Spleen (tissue), 11 donors: Measurements from ENCODE around the gene PAPPA2. TPM values are rescaled to one million over a fixed set of nuclear protein-coding genes. Genes with fewer than 3 reads are reported as not detected.

ENCODE experiments used
- DNase-seq: peaks from one replicate; pipeline ENCODE4 v3.0.0-alpha.2; 2020
- H3K27ac ChIP-seq, 8 donors: fragments of 200-600 bp; sonication (generic) in 7 of 8; 1 replicate in 4 of 8; 2 replicates in 4 of 8; pipeline versions ENCODE4 v1.5.0 to v1.8.0; 2016 to 2021; ENCODE audit warnings: inconsistent platforms in 4 of 8, mild to moderate bottlenecking in 4 of 8, moderate library complexity in 1 of 8
- H3K27me3 ChIP-seq, 7 donors: fragments of 200-600 bp; sonication (generic) in 6 of 7; replicated peaks in 1 of 7; 1 replicate in 4 of 7; 2 replicates in 3 of 7; pipeline versions ENCODE4 v1.5.0 to v1.8.0; 2016 to 2021; ENCODE audit warnings: inconsistent platforms in 3 of 7, mild to moderate bottlenecking in 1 of 7
- H3K36me3 ChIP-seq, 6 donors: fragments of 200-600 bp; sonication (generic) in 5 of 6; 1 replicate in 4 of 6; 2 replicates in 2 of 6; pipeline versions ENCODE4 v1.5.0 to v1.8.0; 2016 to 2021; ENCODE audit warnings: inconsistent platforms in 2 of 6
- H3K4me1 ChIP-seq, 6 donors: fragments of 200-600 bp; sonication (generic) in 5 of 6; 1 replicate in 3 of 6; 2 replicates in 3 of 6; pipeline versions ENCODE4 v1.5.0 to v1.8.0; 2016 to 2021; ENCODE audit warnings: inconsistent platforms in 3 of 6
- H3K4me3 ChIP-seq, 8 donors: fragments of 200-600 bp; sonication (generic) in 7 of 8; 1 replicate in 4 of 8; 2 replicates in 4 of 8; pipeline versions ENCODE4 v1.5.0 to v1.8.0; 2016 to 2021; ENCODE audit warnings: inconsistent platforms in 4 of 8, mild to moderate bottlenecking in 4 of 8, moderate library complexity in 2 of 8
- H3K9me3 ChIP-seq, 8 donors: fragments of 200-600 bp; sonication (generic) in 7 of 8; 1 replicate in 4 of 8; 2 replicates in 4 of 8; pipeline versions ENCODE4 v1.5.0 to v1.8.0; 2016 to 2021; ENCODE audit warnings: inconsistent platforms in 4 of 8
- CTCF ChIP-seq, 11 experiments: fragments of 200-600 bp in 7 of 11; fragments of 450-650 bp in 4 of 11; sonication (generic) in 4 of 11; IDR thresholded peaks in 8 of 11; conservative IDR thresholded peaks in 3 of 11; 1 replicate in 7 of 11; 2 replicates in 4 of 11; pipeline versions ENCODE4 v1.4.0 to v1.8.0; 2016 to 2021; ENCODE audit warnings: antibody characterized with exemption in 11 of 11, inconsistent platforms in 4 of 11, mild to moderate bottlenecking in 1 of 11
- POLR2A ChIP-seq, 3 donors: fragments of 450-650 bp; IDR thresholded peaks; one replicate each; pipeline ENCODE4 v1.5.1; 2017; ENCODE audit warnings: antibody characterized with exemption in 3 of 3, mild to moderate bottlenecking in 1 of 3
- POLR2AphosphoS5 ChIP-seq, 3 donors: sonication (generic); formaldehyde crosslinking; IDR thresholded peaks; one replicate each; pipeline ENCODE4 v1.5.1; 2017; ENCODE audit warnings: antibody characterized with exemption in 3 of 3
- WGBS, 5 donors: extraction: QIAGEN DNeasy Blood & Tissue Kit in 3 of 5; methylation state at CpG; one replicate each; pipeline versions ENCODE4 v1.1.5 to v1.1.7; 2013 to 2018; 5-methylcytosine and 5-hydroxymethylcytosine counted together
- intact Hi-C: fragments of 100-400 bp; cut with DNase I; formaldehyde crosslinking; loops from one replicate; pipeline ENCODE4 v1.15.0; 2023; ENCODE audit warnings: low total_unique reads
- polyA plus RNA-seq, 3 donors: library from polyadenylated mRNA; stranded (reverse); fragments of 200-250 nt; gene quantifications; one replicate each; pipeline ENCODE4 v1.2.1, GENCODE V29; 2013
- total RNA-seq, 7 donors: library from RNA; depleted of rRNA in 3 of 7; stranded (reverse); fragments of >200 nt in 3 of 7; fragmentation: NEBNext Ultra II Directional in 4 of 7; extraction: Animal tissue kit (Norgen Biotek cat#: 25700) in 4 of 7; gene quantifications; one replicate each; pipeline versions ENCODE4 v1.1.0 to v1.2.1, GENCODE V29; 2016 to 2021
- donor health status: healthy with polysubstance abuse.
- donor health status: DM: no; HTN: no; CAD: no; lungs with moderate emphysema.
- donor health status: DM: no; HTN: no; CAD: no.
- donor health status: Bipolar disorder and iron deficiency.
- donor health status: healthy.
- donor health status: DM: no; HTN: no; CAD: no.
- donor health status: DM: yes; HTN: yes; CAD: no.

Gene PAPPA2
- total and polyA plus RNA-seq, 10 donors = 0.02 to 0.76 (median 0.06) TPM; not detected in 3

- no peak for DNase-seq
- Histone ChIP-seq H3K4me1 (no peaks in the 10 kb centered on the region), H3K4me3 (no peak overlapping the region), H3K36me3 (no peaks in the 10 kb centered on the region), H3K27ac (no peak overlapping the region), H3K27me3 (no peaks in the 10 kb centered on the region), H3K9me3 (no peaks in the 10 kb centered on the region)
- 67 to 78% (median 69%) methylated on average over 11 of the region's 11 CpGs for WGBS, 5 donors
- no peak for TF ChIP-seq POLR2AphosphoS5 (IDR thresholded peaks at IDR 0.05)
- TF ChIP-seq CTCF (IDR thresholded peaks at IDR 0.05 in 8 of 11, conservative IDR thresholded peaks at IDR 0.05 in 3 of 11) = no peak
- intact Hi-C loops = loop anchor here (10.0 kb wide), 1 partner anchor 1319 kb away; no protein-coding TSS in a partner anchor
Measured at GRCh38 chr1:176693697-176694329, 230.8 kb downstream of the PAPPA2 start.

- H3K4me1 ChIP-seq = no peaks in the 10 kb centered on the region
- WGBS, 5 donors = 67 to 74% (median 72%) methylated on average over 2 of the region's 2 CpGs
- H3K27ac ChIP-seq = no peak overlapping the region
- no peaks in the 10 kb centered on the region for H3K36me3 ChIP-seq
- H3K27me3 ChIP-seq = no peaks in the 10 kb centered on the region
- TF ChIP-seq POLR2A (IDR thresholded peaks at IDR 0.05) = no peak
- TF ChIP-seq CTCF (IDR thresholded peaks at IDR 0.05 in 8 of 11, conservative IDR thresholded peaks at IDR 0.05 in 3 of 11) = no peak
- TF ChIP-seq POLR2AphosphoS5 (IDR thresholded peaks at IDR 0.05) = no peak
- no peak overlapping the region for H3K4me3 ChIP-seq
- intact Hi-C loops = loop anchor here (10.0 kb wide), 1 partner anchor 1320 kb away; no protein-coding TSS in a partner anchor
- no peak for DNase-seq
- no peaks in the 10 kb centered on the region for H3K9me3 ChIP-seq
Measured at GRCh38 chr1:176694713-176695112, 231.7 kb downstream of the PAPPA2 start.

GRCh38 chr1:176696109-176696508 lies 233.1 kb downstream of the PAPPA2 start:
- intact Hi-C loops = loop anchor here (10.0 kb wide), 1 partner anchor 1321 kb away; no protein-coding TSS in a partner anchor
- H3K27ac ChIP-seq = no peak overlapping the region
- no peak for DNase-seq
- no peak for TF ChIP-seq POLR2A (IDR thresholded peaks at IDR 0.05)
- no peak for TF ChIP-seq CTCF (IDR thresholded peaks at IDR 0.05 in 8 of 11, conservative IDR thresholded peaks at IDR 0.05 in 3 of 11)
- no peak for TF ChIP-seq POLR2AphosphoS5 (IDR thresholded peaks at IDR 0.05)
- H3K36me3 ChIP-seq = no peaks in the 10 kb centered on the region
- H3K4me1 ChIP-seq = no peaks in the 10 kb centered on the region
- 43 to 59% (median 54%) methylated on average over 5 of the region's 5 CpGs for WGBS, 5 donors
- no peaks in the 10 kb centered on the region for H3K9me3 ChIP-seq
- H3K4me3 ChIP-seq = no peak overlapping the region
- H3K27me3 ChIP-seq = no peaks in the 10 kb centered on the region

- Histone ChIP-seq H3K27me3 (no peaks in the 10 kb centered on the region), H3K4me1 (no peaks in the 10 kb centered on the region), H3K27ac (no peak overlapping the region), H3K36me3 (no peaks in the 10 kb centered on the region), H3K9me3 (no peaks in the 10 kb centered on the region), H3K4me3 (no peak overlapping the region)
- 33 to 67% (median 57%) methylated on average over 1 of the region's 1 CpG for WGBS, 5 donors
- no peak for DNase-seq
- intact Hi-C loops = loop anchor here (10.0 kb wide), 1 partner anchor 1322 kb away; no protein-coding TSS in a partner anchor
- TF ChIP-seq POLR2A (IDR thresholded peaks at IDR 0.05) = no peak
- TF ChIP-seq CTCF (IDR thresholded peaks at IDR 0.05 in 8 of 11, conservative IDR thresholded peaks at IDR 0.05 in 3 of 11) = no peak
- TF ChIP-seq POLR2AphosphoS5 (IDR thresholded peaks at IDR 0.05) = no peak
Measured at GRCh38 chr1:176696689-176697088, 233.7 kb downstream of the PAPPA2 start.
